GM23338 (cell line): Measurements from ENCODE around the gene MAPK8. TPM values are rescaled to one million over a fixed set of nuclear protein-coding genes. Genes with fewer than 3 reads are reported as not detected.

Experiments
- ATAC-seq: fragments of 200-7000 bp; cut with Tn5 transposase; 3 replicates; pipeline ENCODE4 v1.9.1; 2020
- DNase-seq: peaks from one replicate; pipeline ENCODE4 v3.0.0-alpha.2; 2015; ENCODE audit warnings: low spot score
- H2AFZ ChIP-seq: fragments of 200-600 bp; sonication (generic); 2 replicates; pipeline ENCODE4 v1.8.0; 2016; ENCODE audit warnings: antibody characterized with exemption, mild to moderate bottlenecking, moderate library complexity
- H3F3A ChIP-seq: fragments of 200-600 bp; sonication (generic); replicated peaks from 2 replicates; pipeline ENCODE4 v1.8.0; 2017; ENCODE audit warnings: antibody characterized with exemption, mixed run types, low read depth
- H3K27ac ChIP-seq: fragments of 200-600 bp; sonication (generic); 2 replicates; pipeline ENCODE4 v1.6.1; 2016; ENCODE audit warnings: low read depth
- H3K27me3 ChIP-seq: fragments of 200-600 bp; sonication (generic); 2 replicates; pipeline ENCODE4 v1.8.0; 2016; ENCODE audit warnings: mild to moderate bottlenecking, mixed run types, moderate library complexity; ENCODE audit not compliant: insufficient read depth
- H3K36me3 ChIP-seq: fragments of 200-600 bp; sonication (generic); 2 replicates; pipeline ENCODE4 v1.8.0; 2016; ENCODE audit warnings: mild to moderate bottlenecking; ENCODE audit not compliant: insufficient read depth
- H3K4me1 ChIP-seq: fragments of 200-600 bp; sonication (generic); 2 replicates; pipeline ENCODE4 v1.8.0; 2016; ENCODE audit warnings: mild to moderate bottlenecking, moderate library complexity; ENCODE audit not compliant: insufficient read depth
- H3K4me2 ChIP-seq: fragments of 200-600 bp; sonication (generic); 2 replicates; pipeline ENCODE4 v1.7.1; 2017; ENCODE audit warnings: mixed run types
- H3K4me3 ChIP-seq: fragments of 200-600 bp; sonication (generic); 2 replicates; pipeline ENCODE4 v1.6.1; 2016; ENCODE audit warnings: mixed run types
- H3K79me2 ChIP-seq: fragments of 200-600 bp; sonication (generic); replicated peaks from 2 replicates; pipeline ENCODE4 v1.8.0; 2017; ENCODE audit warnings: mild to moderate bottlenecking; ENCODE audit not compliant: insufficient read depth
- H3K9me2 ChIP-seq: fragments of 200-600 bp; sonication (generic); 2 replicates; pipeline ENCODE4 v1.8.0; 2017; ENCODE audit not compliant: insufficient read depth
- H4K20me1 ChIP-seq: fragments of 200-600 bp; sonication (generic); replicated peaks from 2 replicates; pipeline ENCODE4 v1.8.0; 2017; ENCODE audit warnings: mild to moderate bottlenecking; ENCODE audit not compliant: insufficient read depth
- H3K27ac Mint-ChIP-seq: 2 replicates; pipeline ENCODE4 v1.8.0; 2020; ENCODE audit warnings: inconsistent platforms, mild to moderate bottlenecking, moderate library complexity, mixed read lengths
- H3K27me3 Mint-ChIP-seq: 3 replicates; pipeline ENCODE4 v1.8.0; 2022; ENCODE audit warnings: low read depth, mild to moderate bottlenecking, moderate library complexity, mixed read lengths, inconsistent platforms; ENCODE audit not compliant: insufficient read depth, poor library complexity
- H3K36me3 Mint-ChIP-seq: 3 replicates; pipeline ENCODE4 v1.8.0; 2021; ENCODE audit warnings: low read depth, mild to moderate bottlenecking, inconsistent platforms, moderate library complexity, mixed read lengths
- H3K4me1 Mint-ChIP-seq: 3 replicates; pipeline ENCODE4 v1.8.0; 2020; ENCODE audit warnings: mild to moderate bottlenecking, inconsistent platforms, mixed read lengths
- H3K4me3 Mint-ChIP-seq: 3 replicates; pipeline ENCODE4 v1.8.0; 2021; ENCODE audit warnings: moderate library complexity, mild to moderate bottlenecking, inconsistent platforms, mixed read lengths
- H3K9me3 Mint-ChIP-seq: 3 replicates; pipeline ENCODE4 v1.8.0; 2020; ENCODE audit warnings: moderate library complexity, mild to moderate bottlenecking, inconsistent platforms, mixed read lengths
- CREB1 ChIP-seq: fragments of 250-450 bp; sonication (Bioruptor Pico); IDR thresholded peaks from 2 replicates; pipeline ENCODE4 v1.5.0; 2020; ENCODE audit warnings: low read depth, mild to moderate bottlenecking, moderate library complexity
- CTCF ChIP-seq, 2 experiments: fragments of 200-600 bp in 1 of 2; sonication (generic) in 1 of 2; conservative IDR thresholded peaks; 2 replicates each; pipeline versions ENCODE4 v1.5.1 to v1.6.1; 2016 to 2017; ENCODE audit warnings: antibody characterized with exemption in 2 of 2, low read depth in 2 of 2, mild to moderate bottlenecking in 2 of 2, moderate library complexity in 1 of 2
- EZH2 ChIP-seq: fragments of 200-600 bp; sonication (generic); IDR thresholded peaks from one replicate; pipeline ENCODE4 v1.8.0; 2017; ENCODE audit warnings: antibody characterized with exemption, mild to moderate bottlenecking, low read depth; ENCODE audit not compliant: unreplicated experiment
- EZH2phosphoT487 ChIP-seq: fragments of 200-600 bp; sonication (generic); IDR thresholded peaks from one replicate; pipeline ENCODE4 v1.8.1; 2018; ENCODE audit warnings: antibody characterized with exemption; ENCODE audit not compliant: unreplicated experiment
- JUNB ChIP-seq: IDR thresholded peaks from one replicate; pipeline ENCODE4 v1.6.1; 2016; ENCODE audit warnings: antibody characterized with exemption; ENCODE audit not compliant: unreplicated experiment
- NANOG ChIP-seq: IDR thresholded peaks from 2 replicates; pipeline ENCODE4 v1.6.1; 2016; ENCODE audit warnings: antibody characterized with exemption, borderline replicate concordance
- POLR2AphosphoS5 ChIP-seq: IDR thresholded peaks from 2 replicates; pipeline ENCODE4 v1.6.1; 2016; ENCODE audit warnings: antibody characterized with exemption, low read depth
- STAT1 ChIP-seq: IDR thresholded peaks from one replicate; pipeline ENCODE4 v1.6.1; 2016; ENCODE audit warnings: antibody characterized with exemption; ENCODE audit not compliant: unreplicated experiment
- ZNF114 ChIP-seq: fragments of 250-450 bp; sonication (Bioruptor Pico); IDR thresholded peaks from 2 replicates; pipeline ENCODE4 v1.5.0; 2020; ENCODE audit warnings: mild to moderate bottlenecking, moderate library complexity
- ZNF331 ChIP-seq: fragments of 250-450 bp; sonication (Bioruptor Pico); IDR thresholded peaks from 2 replicates; pipeline ENCODE4 v1.5.0; 2020; ENCODE audit warnings: low read depth, mild to moderate bottlenecking, moderate library complexity
- polyA plus RNA-seq: library from polyadenylated mRNA; unstranded; fragments of >200 nt; fragmentation: Nextera tagmentation; extraction: Ambion mirVana; gene quantifications from 2 replicates; pipeline ENCODE4 v1.2.1, GENCODE V29; 2016
- total RNA-seq: library from RNA; depleted of rRNA; stranded (reverse); fragments of >200 nt; shearing (Covaris generic); gene quantifications from 2 replicates; pipeline ENCODE4 v1.2.3, GENCODE V29; 2014
- TF ChIP-seq, protein P1 (sequence below): IDR thresholded peaks from 2 replicates; pipeline ENCODE4 v1.6.1; 2016; ENCODE audit warnings: antibody characterized with exemption
- TF ChIP-seq, protein P2 (sequence below): fragments of 250-450 bp; sonication (Bioruptor Pico); IDR thresholded peaks from 2 replicates; pipeline ENCODE4 v1.5.0; 2020; ENCODE audit warnings: mild to moderate bottlenecking, moderate library complexity
- TF ChIP-seq, protein P3 (sequence below): IDR thresholded peaks from one replicate; pipeline ENCODE4 v1.6.1; 2018; ENCODE audit warnings: antibody characterized with exemption; ENCODE audit not compliant: unreplicated experiment

MAPK8 gene
- total and polyA plus RNA-seq, 2 experiments from 2014 or later, result 52.4 to 73.6 TPM

DNA sequence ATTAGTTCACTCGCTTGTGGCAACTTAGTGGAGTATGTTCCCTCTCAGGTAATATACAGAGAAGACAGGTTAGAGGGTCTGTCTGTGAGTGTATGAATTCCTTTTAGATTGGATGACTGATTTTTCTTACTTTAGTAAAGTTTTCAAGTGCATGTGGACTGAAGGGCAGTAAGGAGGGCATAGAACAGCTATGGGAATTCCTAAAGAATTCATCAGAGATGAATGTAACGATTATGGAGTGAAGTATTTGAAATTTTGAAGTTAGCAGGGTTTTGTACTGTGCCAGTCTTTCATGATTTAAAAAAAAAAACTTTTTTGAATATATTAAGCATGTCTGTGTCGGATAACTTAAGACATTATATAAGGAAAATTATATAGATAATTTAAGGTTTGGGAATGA lies 15.5 kb downstream of the MAPK8 start (continued):
- TF ChIP-seq NANOG, result no peak
- no peak for TF ChIP-seq EZH2
- no peak for TF ChIP-seq ZNF114 (CRISPR knock-in tag)
- no peak for TF ChIP-seq POLR2AphosphoS5
- TF ChIP-seq STAT1, result no peak

- Histone ChIP-seq H3K4me2 (no peak overlapping the region), H3K79me2 (peaks cover 94% of the 10 kb centered on the region), H2AFZ (no peak overlapping the region), H3K9me2 (no peaks in the 10 kb centered on the region), H3K36me3 (no peaks in the 10 kb centered on the region), H3K27me3 (no peaks in the 10 kb centered on the region), H3K27ac (no peak overlapping the region), H3K4me1 (peaks cover 3% of the 10 kb centered on the region; the same call in 1 of the 2 replicates), H3F3A (no peaks in the 10 kb centered on the region), H4K20me1 (peaks cover 11% of the 10 kb centered on the region; the same call in 1 of the 2 replicates), H3K4me3 (no peak overlapping the region)
- Mint-ChIP-seq H3K9me3 (no peaks in the 10 kb centered on the region), H3K27ac (no peak overlapping the region), H3K4me3 (no peak overlapping the region), H3K27me3 (no peaks in the 10 kb centered on the region), H3K36me3 (no peaks in the 10 kb centered on the region; the same call in 2 of the 3 replicates), H3K4me1 (peaks cover 45% of the 10 kb centered on the region; the same call in 2 of the 3 replicates)
- ATAC-seq (no peak), DNase-seq (no peak)
- TF ChIP-seq ZNF114 (CRISPR knock-in tag), result no peak
- no peak for TF ChIP-seq EZH2
- TF ChIP-seq ZNF331 (CRISPR knock-in tag), result no peak
- no peak for TF ChIP-seq EZH2phosphoT487
- TF ChIP-seq, protein P1, sequence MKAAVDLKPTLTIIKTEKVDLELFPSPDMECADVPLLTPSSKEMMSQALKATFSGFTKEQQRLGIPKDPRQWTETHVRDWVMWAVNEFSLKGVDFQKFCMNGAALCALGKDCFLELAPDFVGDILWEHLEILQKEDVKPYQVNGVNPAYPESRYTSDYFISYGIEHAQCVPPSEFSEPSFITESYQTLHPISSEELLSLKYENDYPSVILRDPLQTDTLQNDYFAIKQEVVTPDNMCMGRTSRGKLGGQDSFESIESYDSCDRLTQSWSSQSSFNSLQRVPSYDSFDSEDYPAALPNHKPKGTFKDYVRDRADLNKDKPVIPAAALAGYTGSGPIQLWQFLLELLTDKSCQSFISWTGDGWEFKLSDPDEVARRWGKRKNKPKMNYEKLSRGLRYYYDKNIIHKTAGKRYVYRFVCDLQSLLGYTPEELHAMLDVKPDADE, result no peak
- TF ChIP-seq POLR2AphosphoS5, result no peak
- TF ChIP-seq, protein P2, sequence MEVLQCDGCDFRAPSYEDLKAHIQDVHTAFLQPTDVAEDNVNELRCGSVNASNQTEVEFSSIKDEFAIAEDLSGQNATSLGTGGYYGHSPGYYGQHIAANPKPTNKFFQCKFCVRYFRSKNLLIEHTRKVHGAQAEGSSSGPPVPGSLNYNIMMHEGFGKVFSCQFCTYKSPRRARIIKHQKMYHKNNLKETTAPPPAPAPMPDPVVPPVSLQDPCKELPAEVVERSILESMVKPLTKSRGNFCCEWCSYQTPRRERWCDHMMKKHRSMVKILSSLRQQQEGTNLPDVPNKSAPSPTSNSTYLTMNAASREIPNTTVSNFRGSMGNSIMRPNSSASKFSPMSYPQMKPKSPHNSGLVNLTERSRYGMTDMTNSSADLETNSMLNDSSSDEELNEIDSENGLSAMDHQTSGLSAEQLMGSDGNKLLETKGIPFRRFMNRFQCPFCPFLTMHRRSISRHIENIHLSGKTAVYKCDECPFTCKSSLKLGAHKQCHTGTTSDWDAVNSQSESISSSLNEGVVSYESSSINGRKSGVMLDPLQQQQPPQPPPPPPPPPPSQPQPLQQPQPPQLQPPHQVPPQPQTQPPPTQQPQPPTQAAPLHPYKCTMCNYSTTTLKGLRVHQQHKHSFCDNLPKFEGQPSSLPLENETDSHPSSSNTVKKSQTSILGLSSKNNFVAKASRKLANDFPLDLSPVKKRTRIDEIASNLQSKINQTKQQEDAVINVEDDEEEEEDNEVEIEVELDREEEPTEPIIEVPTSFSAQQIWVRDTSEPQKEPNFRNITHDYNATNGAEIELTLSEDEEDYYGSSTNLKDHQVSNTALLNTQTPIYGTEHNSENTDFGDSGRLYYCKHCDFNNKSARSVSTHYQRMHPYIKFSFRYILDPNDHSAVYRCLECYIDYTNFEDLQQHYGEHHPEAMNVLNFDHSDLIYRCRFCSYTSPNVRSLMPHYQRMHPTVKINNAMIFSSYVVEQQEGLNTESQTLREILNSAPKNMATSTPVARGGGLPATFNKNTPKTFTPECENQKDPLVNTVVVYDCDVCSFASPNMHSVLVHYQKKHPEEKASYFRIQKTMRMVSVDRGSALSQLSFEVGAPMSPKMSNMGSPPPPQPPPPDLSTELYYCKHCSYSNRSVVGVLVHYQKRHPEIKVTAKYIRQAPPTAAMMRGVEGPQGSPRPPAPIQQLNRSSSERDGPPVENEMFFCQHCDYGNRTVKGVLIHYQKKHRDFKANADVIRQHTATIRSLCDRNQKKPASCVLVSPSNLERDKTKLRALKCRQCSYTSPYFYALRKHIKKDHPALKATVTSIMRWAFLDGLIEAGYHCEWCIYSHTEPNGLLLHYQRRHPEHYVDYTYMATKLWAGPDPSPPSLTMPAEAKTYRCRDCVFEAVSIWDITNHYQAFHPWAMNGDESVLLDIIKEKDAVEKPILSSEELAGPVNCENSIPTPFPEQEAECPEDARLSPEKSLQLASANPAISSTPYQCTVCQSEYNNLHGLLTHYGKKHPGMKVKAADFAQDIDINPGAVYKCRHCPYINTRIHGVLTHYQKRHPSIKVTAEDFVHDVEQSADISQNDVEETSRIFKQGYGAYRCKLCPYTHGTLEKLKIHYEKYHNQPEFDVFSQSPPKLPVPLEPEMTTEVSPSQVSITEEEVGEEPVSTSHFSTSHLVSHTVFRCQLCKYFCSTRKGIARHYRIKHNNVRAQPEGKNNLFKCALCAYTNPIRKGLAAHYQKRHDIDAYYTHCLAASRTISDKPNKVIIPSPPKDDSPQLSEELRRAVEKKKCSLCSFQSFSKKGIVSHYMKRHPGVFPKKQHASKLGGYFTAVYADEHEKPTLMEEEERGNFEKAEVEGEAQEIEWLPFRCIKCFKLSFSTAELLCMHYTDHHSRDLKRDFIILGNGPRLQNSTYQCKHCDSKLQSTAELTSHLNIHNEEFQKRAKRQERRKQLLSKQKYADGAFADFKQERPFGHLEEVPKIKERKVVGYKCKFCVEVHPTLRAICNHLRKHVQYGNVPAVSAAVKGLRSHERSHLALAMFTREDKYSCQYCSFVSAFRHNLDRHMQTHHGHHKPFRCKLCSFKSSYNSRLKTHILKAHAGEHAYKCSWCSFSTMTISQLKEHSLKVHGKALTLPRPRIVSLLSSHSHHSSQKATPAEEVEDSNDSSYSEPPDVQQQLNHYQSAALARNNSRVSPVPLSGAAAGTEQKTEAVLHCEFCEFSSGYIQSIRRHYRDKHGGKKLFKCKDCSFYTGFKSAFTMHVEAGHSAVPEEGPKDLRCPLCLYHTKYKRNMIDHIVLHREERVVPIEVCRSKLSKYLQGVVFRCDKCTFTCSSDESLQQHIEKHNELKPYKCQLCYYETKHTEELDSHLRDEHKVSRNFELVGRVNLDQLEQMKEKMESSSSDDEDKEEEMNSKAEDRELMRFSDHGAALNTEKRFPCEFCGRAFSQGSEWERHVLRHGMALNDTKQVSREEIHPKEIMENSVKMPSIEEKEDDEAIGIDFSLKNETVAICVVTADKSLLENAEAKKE (CRISPR knock-in tag), result no peak
- TF ChIP-seq JUNB, result no peak
- TF ChIP-seq, protein P3, sequence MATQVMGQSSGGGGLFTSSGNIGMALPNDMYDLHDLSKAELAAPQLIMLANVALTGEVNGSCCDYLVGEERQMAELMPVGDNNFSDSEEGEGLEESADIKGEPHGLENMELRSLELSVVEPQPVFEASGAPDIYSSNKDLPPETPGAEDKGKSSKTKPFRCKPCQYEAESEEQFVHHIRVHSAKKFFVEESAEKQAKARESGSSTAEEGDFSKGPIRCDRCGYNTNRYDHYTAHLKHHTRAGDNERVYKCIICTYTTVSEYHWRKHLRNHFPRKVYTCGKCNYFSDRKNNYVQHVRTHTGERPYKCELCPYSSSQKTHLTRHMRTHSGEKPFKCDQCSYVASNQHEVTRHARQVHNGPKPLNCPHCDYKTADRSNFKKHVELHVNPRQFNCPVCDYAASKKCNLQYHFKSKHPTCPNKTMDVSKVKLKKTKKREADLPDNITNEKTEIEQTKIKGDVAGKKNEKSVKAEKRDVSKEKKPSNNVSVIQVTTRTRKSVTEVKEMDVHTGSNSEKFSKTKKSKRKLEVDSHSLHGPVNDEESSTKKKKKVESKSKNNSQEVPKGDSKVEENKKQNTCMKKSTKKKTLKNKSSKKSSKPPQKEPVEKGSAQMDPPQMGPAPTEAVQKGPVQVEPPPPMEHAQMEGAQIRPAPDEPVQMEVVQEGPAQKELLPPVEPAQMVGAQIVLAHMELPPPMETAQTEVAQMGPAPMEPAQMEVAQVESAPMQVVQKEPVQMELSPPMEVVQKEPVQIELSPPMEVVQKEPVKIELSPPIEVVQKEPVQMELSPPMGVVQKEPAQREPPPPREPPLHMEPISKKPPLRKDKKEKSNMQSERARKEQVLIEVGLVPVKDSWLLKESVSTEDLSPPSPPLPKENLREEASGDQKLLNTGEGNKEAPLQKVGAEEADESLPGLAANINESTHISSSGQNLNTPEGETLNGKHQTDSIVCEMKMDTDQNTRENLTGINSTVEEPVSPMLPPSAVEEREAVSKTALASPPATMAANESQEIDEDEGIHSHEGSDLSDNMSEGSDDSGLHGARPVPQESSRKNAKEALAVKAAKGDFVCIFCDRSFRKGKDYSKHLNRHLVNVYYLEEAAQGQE, result no peak
- TF ChIP-seq STAT1, result no peak
- no peak for TF ChIP-seq CTCF (conservative IDR thresholded peaks at IDR 0.05; ENCODE audit: low read depth in 2 of 2)
- TF ChIP-seq CREB1, result no peak
- TF ChIP-seq NANOG, result no peak
Observed at GRCh38 chr10:48324580-48324979, 18.1 kb downstream of the MAPK8 start.
